SU-DHL-6 (cell line): Measurements from ENCODE around the gene POU1F1.
A peak's percentile ranks its signal among the peaks of the same experiment; 100 is the strongest.

Experiments
- EZH2phosphoT487 ChIP-seq: fragments of 200-600 bp; sonication (generic), shearing (Covaris generic); conservative IDR thresholded peaks from 2 replicates; pipeline ENCODE4 v1.6.1; 2018; ENCODE audit warnings: mild to moderate bottlenecking, antibody characterized with exemption, low read length, moderate library complexity, mixed read lengths
- TF ChIP-seq, protein P1 (sequence below): fragments of 200-600 bp; sonication (generic); IDR thresholded peaks from one replicate; pipeline ENCODE4 v1.5.1; 2017; ENCODE audit warnings: antibody characterized with exemption, mild to moderate bottlenecking, low read length, moderate library complexity; ENCODE audit not compliant: insufficient read depth, poor library complexity, severe bottlenecking

DNA sequence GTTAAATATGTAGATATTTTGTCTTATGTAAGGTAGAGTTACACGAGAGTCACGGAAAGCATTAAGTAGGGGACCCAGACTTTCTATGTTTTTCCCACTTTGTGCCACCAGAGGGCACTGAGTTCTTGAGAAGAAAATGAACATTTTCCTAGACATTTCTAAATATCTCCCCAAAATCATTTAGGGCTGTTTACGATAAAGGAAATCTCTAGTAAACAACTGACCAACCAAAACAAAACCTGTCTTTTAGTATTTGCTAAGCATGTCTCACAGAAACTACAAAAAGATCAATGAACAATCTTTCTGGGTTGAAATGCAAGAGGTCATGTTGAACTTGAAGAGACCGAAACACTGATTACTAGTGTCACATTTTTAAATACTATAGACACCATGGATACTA is 16.1 kb downstream of the POU1F1 start:
- TF ChIP-seq, protein P1, sequence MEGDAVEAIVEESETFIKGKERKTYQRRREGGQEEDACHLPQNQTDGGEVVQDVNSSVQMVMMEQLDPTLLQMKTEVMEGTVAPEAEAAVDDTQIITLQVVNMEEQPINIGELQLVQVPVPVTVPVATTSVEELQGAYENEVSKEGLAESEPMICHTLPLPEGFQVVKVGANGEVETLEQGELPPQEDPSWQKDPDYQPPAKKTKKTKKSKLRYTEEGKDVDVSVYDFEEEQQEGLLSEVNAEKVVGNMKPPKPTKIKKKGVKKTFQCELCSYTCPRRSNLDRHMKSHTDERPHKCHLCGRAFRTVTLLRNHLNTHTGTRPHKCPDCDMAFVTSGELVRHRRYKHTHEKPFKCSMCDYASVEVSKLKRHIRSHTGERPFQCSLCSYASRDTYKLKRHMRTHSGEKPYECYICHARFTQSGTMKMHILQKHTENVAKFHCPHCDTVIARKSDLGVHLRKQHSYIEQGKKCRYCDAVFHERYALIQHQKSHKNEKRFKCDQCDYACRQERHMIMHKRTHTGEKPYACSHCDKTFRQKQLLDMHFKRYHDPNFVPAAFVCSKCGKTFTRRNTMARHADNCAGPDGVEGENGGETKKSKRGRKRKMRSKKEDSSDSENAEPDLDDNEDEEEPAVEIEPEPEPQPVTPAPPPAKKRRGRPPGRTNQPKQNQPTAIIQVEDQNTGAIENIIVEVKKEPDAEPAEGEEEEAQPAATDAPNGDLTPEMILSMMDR: peak; percentile 48
- no peak for TF ChIP-seq EZH2phosphoT487
